A549 (cell line): ENCODE results near the gene TMEM125. TPM values are rescaled to one million over a fixed set of nuclear protein-coding genes. Genes with fewer than 3 reads are reported as not detected.

ENCODE experiments used
- ATAC-seq, 2 experiments: fragments of 200-7000 bp in 1 of 2; fragments of >200 bp in 1 of 2; cut with Nextera tagmentation in 1 of 2; cut with Tn5 transposase in 1 of 2; 3 replicates each; pipeline versions ENCODE4 v1.8.0 to v1.9.1; 2018 to 2020; ENCODE audit warnings: mild to moderate bottlenecking in 1 of 2, moderate library complexity in 1 of 2
- CTCF ChIA-PET: fragments of 300-600 bp; sonication (Branson Sonifier 250); formaldehyde crosslinking; extraction: SDS; loops from one replicate; lab custom pipeline; 2021; ENCODE audit warnings: antibody characterized with exemption, inconsistent platforms; lab: Yijun Ruan, JAX
- POLR2A ChIA-PET: fragments of 350-600 bp; formaldehyde crosslinking; extraction: SDS; loops from one replicate; lab custom pipeline; 2021; ENCODE audit warnings: antibody characterized with exemption, inconsistent platforms; lab: Yijun Ruan, JAX
- DNase-seq, 2 experiments: peaks; one replicate each; pipeline versions ENCODE4 v3.0.0 to v3.0.0-alpha.2; 2011 to 2016; ENCODE audit warnings: low read depth in 1 of 2, low spot score in 1 of 2
- FAIRE-seq: peaks from 2 replicates; lab custom pipeline; 2011; peaks lifted over from hg19 to GRCh38; lab: Jason Lieb, UNC
- H3K27ac ChIP-seq, 2 experiments: fragments of >200 bp; sonication (Bioruptor Twin); formaldehyde crosslinking; 3 replicates each; pipeline ENCODE4 v1.5.1; 2016 to 2017
- H3K4me1 ChIP-seq: fragments of >200 bp; sonication (Bioruptor Twin); formaldehyde crosslinking; 3 replicates; pipeline ENCODE4 v1.6.1; 2016
- H3K4me2 ChIP-seq: fragments of >200 bp; sonication (Bioruptor Twin); formaldehyde crosslinking; 3 replicates; pipeline ENCODE4 v1.6.1; 2016
- H3K4me3 ChIP-seq: fragments of >200 bp; sonication (Bioruptor Twin); formaldehyde crosslinking; 3 replicates; pipeline ENCODE4 v1.5.1; 2016
- H3K9me3 ChIP-seq: fragments of >200 bp; sonication (Bioruptor Twin); formaldehyde crosslinking; 3 replicates; pipeline ENCODE4 v1.6.1; 2016
- BHLHE40 ChIP-seq: IDR thresholded peaks from 2 replicates; pipeline ENCODE4 v1.6.1; 2012; ENCODE audit warnings: low read depth, low read length, inconsistent platforms
- CBX8 ChIP-seq: fragments of 200-600 bp; sonication (generic); IDR thresholded peaks from 2 replicates; pipeline ENCODE4 v1.6.1; 2016
- ELK1 ChIP-seq: fragments of 150-350 bp; IDR thresholded peaks from 2 replicates; pipeline ENCODE4 v1.6.1; 2014; ENCODE audit warnings: low read depth, mild to moderate bottlenecking, low read length
- EP300 ChIP-seq, 2 experiments: fragments of >200 bp; sonication (Bioruptor Twin); formaldehyde crosslinking; IDR thresholded peaks; 2 replicates in 1 of 2; 3 replicates in 1 of 2; pipeline ENCODE4 v1.6.1; 2016 to 2017
- ESRRA ChIP-seq: fragments of 150-350 bp; IDR thresholded peaks from 2 replicates; pipeline ENCODE4 v1.6.1; 2014; ENCODE audit warnings: mild to moderate bottlenecking, low read length, borderline replicate concordance
- FOSB ChIP-seq: fragments of 250-450 bp; sonication (Bioruptor Pico); IDR thresholded peaks from 2 replicates; pipeline ENCODE4 v1.5.0; 2020; ENCODE audit warnings: mild to moderate bottlenecking, moderate library complexity
- FOXS1 ChIP-seq: fragments of 250-450 bp; sonication (Bioruptor Pico); IDR thresholded peaks from 2 replicates; pipeline ENCODE4 v1.5.0; 2020; ENCODE audit warnings: mild to moderate bottlenecking, moderate library complexity
- HDAC2 ChIP-seq: fragments of 200-600 bp; sonication (generic); IDR thresholded peaks from 2 replicates; pipeline ENCODE4 v1.6.1; 2016
- HEYL ChIP-seq: fragments of 250-450 bp; sonication (Bioruptor Pico); IDR thresholded peaks from 2 replicates; pipeline ENCODE4 v1.8.0; 2021; ENCODE audit warnings: mild to moderate bottlenecking, moderate library complexity
- HOXB13 ChIP-seq: fragments of 250-450 bp; sonication (Bioruptor Pico); IDR thresholded peaks from 2 replicates; pipeline ENCODE4 v1.5.0; 2020; ENCODE audit warnings: low read depth, mild to moderate bottlenecking, moderate library complexity
- HOXB5 ChIP-seq: fragments of 250-450 bp; sonication (Bioruptor Pico); IDR thresholded peaks from 2 replicates; pipeline ENCODE4 v1.5.0; 2020; ENCODE audit warnings: mild to moderate bottlenecking, moderate library complexity
- JUN ChIP-seq, 2 experiments: fragments of >200 bp; sonication (Bioruptor Twin); formaldehyde crosslinking; IDR thresholded peaks; 2 replicates in 1 of 2; 3 replicates in 1 of 2; pipeline ENCODE4 v1.6.1; 2016 to 2017
- JUNB ChIP-seq: fragments of >200 bp; sonication (Bioruptor Twin); formaldehyde crosslinking; IDR thresholded peaks from 2 replicates; pipeline ENCODE4 v1.6.1; 2016
- MYC ChIP-seq: IDR thresholded peaks from 2 replicates; pipeline ENCODE4 v1.6.1; 2012; ENCODE audit warnings: mild to moderate bottlenecking, inconsistent platforms, low read length, improper control_type of control experiment, borderline replicate concordance
- NFE2L2 ChIP-seq: fragments of 150-350 bp; conservative IDR thresholded peaks from 2 replicates; pipeline ENCODE4 v1.6.1; 2014; ENCODE audit warnings: low read length
- NPAS2 ChIP-seq: fragments of 250-450 bp; sonication (Bioruptor Pico); IDR thresholded peaks from 2 replicates; pipeline ENCODE4 v1.8.0; 2022; ENCODE audit warnings: mild to moderate bottlenecking, moderate library complexity, borderline replicate concordance
- RCOR1 ChIP-seq: fragments of 150-350 bp; IDR thresholded peaks from 2 replicates; pipeline ENCODE4 v1.6.1; 2014; ENCODE audit warnings: antibody characterized with exemption, low read length, low read depth
- RFX5 ChIP-seq: fragments of 450-650 bp; IDR thresholded peaks from 2 replicates; pipeline ENCODE4 v1.7.1; 2014; ENCODE audit warnings: antibody characterized with exemption, mild to moderate bottlenecking, moderate library complexity
- RNF2 ChIP-seq: fragments of 200-600 bp; sonication (generic); IDR thresholded peaks from 2 replicates; pipeline ENCODE4 v1.6.1; 2016; ENCODE audit warnings: low read depth, mild to moderate bottlenecking, antibody characterized with exemption, moderate library complexity, borderline replicate concordance
- SMC3 ChIP-seq: fragments of >200 bp; sonication (Bioruptor Twin); formaldehyde crosslinking; IDR thresholded peaks from 3 replicates; pipeline ENCODE4 v1.6.1; 2018; ENCODE audit warnings: inconsistent platforms
- ZC3H11A ChIP-seq: fragments of 450-650 bp; IDR thresholded peaks from 2 replicates; pipeline ENCODE4 v1.6.1; 2014; ENCODE audit warnings: antibody characterized with exemption, mild to moderate bottlenecking
- ZFP36 ChIP-seq: fragments of 450-650 bp; IDR thresholded peaks from 2 replicates; pipeline ENCODE4 v1.6.1; 2014; ENCODE audit warnings: borderline replicate concordance; ENCODE audit not compliant: partially characterized antibody
- WGBS: methylation state at CpG from one replicate; pipeline ENCODE4 v1.1.6; 2017; ENCODE audit errors: missing lambda C conversion rate; 5-methylcytosine and 5-hydroxymethylcytosine counted together
- polyA plus RNA-seq, 4 experiments: library from polyadenylated mRNA; depleted of rRNA in 3 of 4; stranded (reverse); fragments of >200 nt; fragmentation: RNase III in 1 of 4; extraction: RNeasy Plus Mini Kit Qiagen cat#74134 plus additional on column Dnase treatment in 1 of 4; gene quantifications; 2 replicates in 3 of 4; 3 replicates in 1 of 4; pipeline ENCODE4 v1.2.3, GENCODE V29; 2011 to 2017
- TF ChIP-seq, protein P1 (sequence below): IDR thresholded peaks from 2 replicates; pipeline ENCODE4 v1.6.1; 2012

TMEM125 gene
- polyA plus RNA-seq, 2 of the 4 experiments (the other 2 are of a cell fraction), result not detected

- H3K9me3 ChIP-seq, result peaks cover 3% of the 10 kb centered on the region; the same call in 1 of the 3 replicates
- 59% methylated on average over 3 of the region's 4 CpGs for WGBS
- FAIRE-seq, result no peak
These were observed 16.6 kb upstream of the TMEM125 start for GRCh38 chr1:43253173-43253572.

DNA sequence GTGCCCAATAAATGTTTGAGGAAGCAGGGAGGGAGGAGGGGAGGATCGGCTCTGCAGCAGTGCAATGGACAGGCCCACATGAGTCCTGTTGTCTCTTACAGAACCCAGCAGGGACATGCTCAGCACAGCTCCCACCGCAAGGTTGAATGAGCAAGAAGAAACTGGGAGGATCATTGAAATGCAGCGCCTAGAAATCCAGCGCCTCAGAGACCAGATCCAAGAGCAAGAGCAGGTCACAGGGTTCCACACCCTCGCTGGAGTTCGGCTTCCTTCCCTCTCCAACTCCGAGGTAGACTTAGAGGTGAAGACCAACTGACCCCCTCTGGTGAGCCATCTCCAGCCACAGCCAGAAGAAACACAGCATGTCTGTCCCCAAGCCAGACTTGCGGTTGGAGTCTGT, 15.9 kb upstream of the TMEM125 start:
- TF ChIP-seq RFX5 (no peak), HOXB5 (CRISPR knock-in tag) (no peak), ELK1 (no peak), HDAC2 (no peak), FOSB (CRISPR knock-in tag) (no peak), JUNB (no peak), CBX8 (no peak), BHLHE40 (no peak), MYC (no peak), HOXB13 (CRISPR knock-in tag) (no peak), NPAS2 (CRISPR knock-in tag) (no peak), RNF2 (no peak), ZC3H11A (no peak), RCOR1 (no peak), JUN (IDR thresholded peaks at IDR 0.05) (no peak)
- H3K4me2 ChIP-seq, result no peak overlapping the region
- CTCF ChIA-PET, result interaction anchor here (0.6 kb wide), 1 partner anchor 117 kb away, joined by 3 read pairs; no protein-coding TSS in a partner anchor
- no peak for ATAC-seq
- no peaks in the 10 kb centered on the region for H3K4me1 ChIP-seq
- no peak for DNase-seq
- no peak overlapping the region for H3K27ac ChIP-seq
- POLR2A ChIA-PET, result no interaction called here
- no peak overlapping the region for H3K4me3 ChIP-seq
- peaks cover 5% of the 10 kb centered on the region; the same call in 1 of the 3 replicates for H3K9me3 ChIP-seq
- 52% methylated on average over 6 of the region's 8 CpGs for WGBS
- no peak for FAIRE-seq

More at GRCh38 chr1:43253173-43253572, 16.6 kb upstream of the TMEM125 start:
- ATAC-seq (no peak), DNase-seq (no peak)
- Histone ChIP-seq H3K27ac (no peak overlapping the region), H3K4me1 (no peaks in the 10 kb centered on the region), H3K4me2 (no peak overlapping the region), H3K4me3 (no peak overlapping the region)
- ChIA-PET CTCF (no interaction called here), POLR2A (no interaction called here)
- TF ChIP-seq FOXS1 (CRISPR knock-in tag) (no peak), HEYL (CRISPR knock-in tag) (no peak), RCOR1 (no peak), MYC (no peak), NFE2L2 (no peak)

- WGBS, result 46% methylated on average over 9 of the region's 10 CpGs
- CTCF ChIA-PET, result no interaction called here
- TF ChIP-seq SMC3 (no peak), EP300 (IDR thresholded peaks at IDR 0.05) (no peak), ELK1 (no peak), FOSB (CRISPR knock-in tag) (no peak), ZFP36 (no peak), ESRRA (no peak)
- TF ChIP-seq, protein P1, sequence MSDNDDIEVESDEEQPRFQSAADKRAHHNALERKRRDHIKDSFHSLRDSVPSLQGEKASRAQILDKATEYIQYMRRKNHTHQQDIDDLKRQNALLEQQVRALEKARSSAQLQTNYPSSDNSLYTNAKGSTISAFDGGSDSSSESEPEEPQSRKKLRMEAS, result no peak
These were observed 14.2 kb upstream of the TMEM125 start for GRCh38 chr1:43255438-43256210.

More at GRCh38 chr1:43255438-43256210, 14.2 kb upstream of the TMEM125 start:
- no peak overlapping the region for H3K4me3 ChIP-seq
- H3K4me2 ChIP-seq, result no peak overlapping the region
- H3K4me1 ChIP-seq, result no peaks in the 10 kb centered on the region
- DNase-seq (no peak), FAIRE-seq (no peak), ATAC-seq (no peak)
- peaks cover 5% of the 10 kb centered on the region; the same call in 1 of the 3 replicates for H3K9me3 ChIP-seq
- POLR2A ChIA-PET, result no interaction called here
- H3K27ac ChIP-seq, result no peak overlapping the region
